Cardiac fibroblast (primary cell): ENCODE results near the gene DGKB.
A peak's percentile ranks its signal among the peaks of the same experiment; 100 is the strongest.

Source experiments
- DNase-seq, 2 donors: peaks; one replicate each; pipeline versions ENCODE4 v3.0.0 to v3.0.0-alpha.2; 2010; ENCODE audit warnings: low read depth in 2 of 2
- H3K4me3 ChIP-seq, 2 donors: replicated peaks in 1 of 2; 1 replicate in 1 of 2; 2 replicates in 1 of 2; pipeline ENCODE4 v1.5.1; 2011; ENCODE audit warnings: low read depth in 2 of 2, low read length in 2 of 2, mild to moderate bottlenecking in 2 of 2, moderate library complexity in 1 of 2
- TF ChIP-seq, protein P1 (sequence below): IDR thresholded peaks from one replicate; pipeline ENCODE4 v1.5.1; 2011; ENCODE audit warnings: low read depth, mild to moderate bottlenecking, low read length, inconsistent platforms

Gene DGKB

DNA sequence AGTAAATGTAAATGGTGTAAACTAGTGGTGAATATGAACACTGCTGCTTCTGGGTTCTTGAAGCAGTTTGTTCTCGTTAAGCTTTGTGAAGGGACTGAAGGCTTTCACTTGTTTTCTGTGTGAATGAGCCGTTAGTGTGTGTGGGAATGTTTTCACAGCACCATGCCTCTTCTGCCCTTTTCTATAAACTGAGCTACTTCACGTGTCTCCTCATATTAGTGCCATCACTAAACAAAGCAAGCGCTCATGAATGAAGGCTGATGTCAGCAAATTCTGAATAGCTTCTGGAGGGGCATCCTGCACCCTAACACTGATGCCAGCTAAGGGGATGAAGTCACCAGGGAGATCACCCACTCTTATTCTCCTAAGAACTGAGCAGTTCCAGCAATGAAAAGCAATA is 707.5 kb downstream of the DGKB start:
- H3K4me3 ChIP-seq: no peak overlapping the region
- TF ChIP-seq, protein P1, sequence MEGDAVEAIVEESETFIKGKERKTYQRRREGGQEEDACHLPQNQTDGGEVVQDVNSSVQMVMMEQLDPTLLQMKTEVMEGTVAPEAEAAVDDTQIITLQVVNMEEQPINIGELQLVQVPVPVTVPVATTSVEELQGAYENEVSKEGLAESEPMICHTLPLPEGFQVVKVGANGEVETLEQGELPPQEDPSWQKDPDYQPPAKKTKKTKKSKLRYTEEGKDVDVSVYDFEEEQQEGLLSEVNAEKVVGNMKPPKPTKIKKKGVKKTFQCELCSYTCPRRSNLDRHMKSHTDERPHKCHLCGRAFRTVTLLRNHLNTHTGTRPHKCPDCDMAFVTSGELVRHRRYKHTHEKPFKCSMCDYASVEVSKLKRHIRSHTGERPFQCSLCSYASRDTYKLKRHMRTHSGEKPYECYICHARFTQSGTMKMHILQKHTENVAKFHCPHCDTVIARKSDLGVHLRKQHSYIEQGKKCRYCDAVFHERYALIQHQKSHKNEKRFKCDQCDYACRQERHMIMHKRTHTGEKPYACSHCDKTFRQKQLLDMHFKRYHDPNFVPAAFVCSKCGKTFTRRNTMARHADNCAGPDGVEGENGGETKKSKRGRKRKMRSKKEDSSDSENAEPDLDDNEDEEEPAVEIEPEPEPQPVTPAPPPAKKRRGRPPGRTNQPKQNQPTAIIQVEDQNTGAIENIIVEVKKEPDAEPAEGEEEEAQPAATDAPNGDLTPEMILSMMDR: no peak
- DNase-seq: no peak

GRCh38 chr7:14191686-14192098 is 710.9 kb downstream of the DGKB start:
- H3K4me3 ChIP-seq: no peak overlapping the region
- DNase-seq: peak; percentile 14 to 76
- TF ChIP-seq, protein P1: no peak

DNA sequence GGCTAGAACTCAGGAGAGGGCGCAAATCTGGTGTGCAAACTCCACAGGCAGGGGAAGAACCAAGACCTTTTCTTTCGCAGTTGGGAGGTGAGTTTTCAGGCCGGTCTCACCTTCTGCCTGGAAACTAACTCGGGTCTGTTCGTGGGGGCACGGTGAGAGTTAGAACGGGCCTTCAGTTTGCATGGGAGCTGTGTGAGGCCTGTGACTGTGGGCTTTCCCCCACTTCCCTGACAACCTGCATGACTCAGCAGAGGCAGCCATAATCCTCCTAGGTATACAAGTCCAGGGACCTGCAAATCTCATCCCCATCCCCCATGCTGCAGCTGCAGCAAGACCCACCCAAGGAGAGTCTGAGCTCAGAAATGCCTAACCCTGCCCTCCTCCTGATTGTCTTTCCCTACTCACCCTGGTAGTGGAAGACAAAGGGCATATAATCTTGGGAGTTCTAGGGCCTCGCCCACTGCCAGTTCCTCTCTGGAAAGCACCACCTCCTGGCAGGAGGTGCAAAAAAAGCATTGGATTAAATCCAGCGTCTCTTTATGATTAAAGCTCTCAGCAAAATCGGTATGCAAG is 718.2 kb downstream of the DGKB start:
- DNase-seq: no peak
- H3K4me3 ChIP-seq: no peak overlapping the region
- TF ChIP-seq, protein P1: no peak

GRCh38 chr7:14179781-14180180 is 722.8 kb downstream of the DGKB start:
- no peak for DNase-seq
- TF ChIP-seq, protein P1: no peak
- H3K4me3 ChIP-seq: no peak overlapping the region

DNA sequence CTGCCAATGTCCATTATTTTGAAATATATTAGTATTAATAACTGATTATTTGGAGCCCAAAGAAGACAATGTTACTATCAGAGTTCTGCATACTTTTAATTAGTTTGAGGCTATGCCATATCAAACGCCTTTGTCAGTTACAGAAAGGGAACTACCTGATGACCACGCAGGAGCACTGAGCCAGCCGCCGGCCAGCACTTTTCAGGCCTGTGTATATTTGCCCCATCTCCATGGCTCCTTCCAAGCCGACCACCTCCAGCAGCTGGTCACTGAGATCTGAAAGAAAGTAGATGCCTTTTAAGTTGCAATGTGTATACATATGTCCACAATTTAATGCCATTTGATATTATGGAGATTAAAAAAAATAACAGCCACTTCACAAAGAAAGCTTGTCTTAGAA is 724.7 kb downstream of the DGKB start:
- TF ChIP-seq, protein P1: no peak
- no peak for DNase-seq
- no peak overlapping the region for H3K4me3 ChIP-seq

DNA sequence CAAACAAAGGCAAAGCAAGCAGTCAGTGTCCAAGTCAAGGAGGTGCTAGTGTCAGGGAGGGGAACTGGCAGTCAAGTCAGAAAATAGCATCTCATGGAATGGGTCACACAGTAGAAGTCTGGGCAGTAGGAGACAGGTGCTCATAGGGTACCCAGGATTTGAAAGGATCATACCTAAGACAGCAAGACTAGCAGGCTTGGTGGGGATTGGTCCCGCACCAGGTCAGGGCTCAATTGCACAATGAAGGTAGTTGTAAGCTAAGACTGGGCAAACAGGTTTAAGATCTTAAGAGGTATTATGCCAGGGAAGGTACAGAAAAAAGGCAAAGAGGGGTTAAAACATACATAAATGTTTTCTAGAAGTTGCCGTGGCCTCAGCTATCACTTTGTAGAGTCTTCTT is 731.7 kb downstream of the DGKB start:
- TF ChIP-seq, protein P1: no peak
- H3K4me3 ChIP-seq: no peak overlapping the region
- no peak for DNase-seq

DNA sequence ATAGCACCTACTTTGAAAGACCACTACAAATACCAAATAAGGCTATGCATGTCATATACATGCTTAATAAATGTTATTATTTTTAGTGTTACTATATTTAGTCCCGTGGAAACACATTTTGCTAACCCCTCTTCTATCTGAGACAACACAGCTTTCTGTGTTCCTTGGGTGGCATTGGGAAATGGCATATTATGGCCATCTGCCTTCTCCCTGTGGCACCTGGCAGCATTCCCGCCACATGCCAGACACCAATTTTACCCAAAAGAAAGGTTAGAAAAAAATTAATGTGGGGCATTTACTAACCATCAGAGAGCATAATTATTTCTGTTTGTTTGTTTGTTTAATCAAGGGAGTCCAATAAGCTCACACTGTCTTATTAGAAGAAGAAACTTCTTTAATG is 744.4 kb downstream of the DGKB start:
- TF ChIP-seq, protein P1: no peak
- no peak overlapping the region for H3K4me3 ChIP-seq
- DNase-seq: no peak
